ENCODE results near the gene EXOC3L1. TPM values are rescaled to one million over a fixed set of nuclear protein-coding genes. Genes with fewer than 3 reads are reported as not detected.

EXOC3L1 gene
- total and polyA plus RNA-seq, 4 donors = 9.7 to 16.5 (median 12.0) TPM

GRCh38 chr16:67170949-67171649 is 18.8 kb downstream of the EXOC3L1 start:
- peaks cover 0 to 51% (median 30%) of the 10 kb centered on the region in 3 donors for H3K27me3 ChIP-seq (ENCODE audit: control insufficient read depth in 3 of 3, insufficient read depth in 3 of 3, low read length in 2 of 3)
- no peaks in the 10 kb centered on the region for H3K9me3 ChIP-seq (ENCODE audit: control insufficient read depth in 4 of 4, insufficient read depth in 3 of 4, low read length in 3 of 4)
- ATAC-seq (ENCODE audit: insufficient read depth, low FRiP score) (peak; percentile 1), DNase-seq (no peak)
- H3K27ac ChIP-seq (ENCODE audit: low read depth in 1 of 2, low read length in 1 of 2) = peak overlapping the region; percentile 70 to 85
- 42% methylated on average over 14 of the region's 14 CpGs for WGBS, 2 donors
- no peak for TF ChIP-seq CTCF (IDR thresholded peaks at IDR 0.05; ENCODE audit: control extremely low read depth, extremely low read depth)
- H3K36me3 ChIP-seq (ENCODE audit: control insufficient read depth in 4 of 4, insufficient read depth in 4 of 4, low read length in 4 of 4) = no peaks in the 10 kb centered on the region
- no peak overlapping the region for H3K4me3 ChIP-seq
- H3K9ac ChIP-seq (ENCODE audit: insufficient read depth in 1 of 2, low read length in 2 of 2) = peak overlapping the region in 1 of 2 donors; percentile 8
- peaks cover 0 to 46% (median 15%) of the 10 kb centered on the region in 5 donors for H3K4me1 ChIP-seq (ENCODE audit: control insufficient read depth in 5 of 5, insufficient read depth in 5 of 5, low read length in 5 of 5)

GRCh38 chr16:67170168-67170948 is 19.6 kb downstream of the EXOC3L1 start, which contains the start of gene NOL3:
Gene NOL3 (plus strand): TSS chr16:67170538.
- Histone ChIP-seq H3K4me3 (peak within 1 kb of the TSS; percentile 34), H3K9ac (ENCODE audit: insufficient read depth in 1 of 2, low read length in 2 of 2) (peak within 1 kb of the TSS in 1 of 2 donors; percentile 8), H3K27me3 (ENCODE audit: control insufficient read depth in 3 of 3, insufficient read depth in 3 of 3, low read length in 2 of 3) (peaks cover 0 to 58% (median 32%) of the 10 kb centered on the region in 3 donors), H3K36me3 (ENCODE audit: control insufficient read depth in 4 of 4, insufficient read depth in 4 of 4, low read length in 4 of 4) (no peaks in the 10 kb centered on the region), H3K4me1 (ENCODE audit: control insufficient read depth in 5 of 5, insufficient read depth in 5 of 5, low read length in 5 of 5) (peaks cover 0 to 41% (median 16%) of the 10 kb centered on the region in 5 donors), H3K27ac (ENCODE audit: low read depth in 1 of 2, low read length in 1 of 2) (peak within 1 kb of the TSS; percentile 70 to 90), H3K9me3 (ENCODE audit: control insufficient read depth in 4 of 4, insufficient read depth in 3 of 4, low read length in 3 of 4) (no peaks in the 10 kb centered on the region)
- peak; percentile 73 for ATAC-seq (ENCODE audit: insufficient read depth, low FRiP score)
- 1 to 2% methylated on average over 37 to 50 of the region's 50 CpGs for WGBS, 2 donors
- DNase-seq = peak; percentile 79 to 84 (median 81)
- no peak for TF ChIP-seq CTCF (IDR thresholded peaks at IDR 0.05; ENCODE audit: control extremely low read depth, extremely low read depth)

GRCh38 chr16:67169642-67170167 is 20.2 kb downstream of the EXOC3L1 start:
- peaks cover 0 to 64% (median 39%) of the 10 kb centered on the region in 3 donors for H3K27me3 ChIP-seq (ENCODE audit: control insufficient read depth in 3 of 3, insufficient read depth in 3 of 3, low read length in 2 of 3)
- H3K9ac ChIP-seq (ENCODE audit: insufficient read depth in 1 of 2, low read length in 2 of 2) = no peak overlapping the region
- no peaks in the 10 kb centered on the region for H3K9me3 ChIP-seq (ENCODE audit: control insufficient read depth in 4 of 4, insufficient read depth in 3 of 4, low read length in 3 of 4)
- peak; percentile 4 for TF ChIP-seq CTCF (IDR thresholded peaks at IDR 0.05; ENCODE audit: control extremely low read depth, extremely low read depth)
- H3K27ac ChIP-seq (ENCODE audit: low read depth in 1 of 2, low read length in 1 of 2) = peak overlapping the region; percentile 70 to 90
- peaks cover 0 to 40% (median 16%) of the 10 kb centered on the region in 5 donors for H3K4me1 ChIP-seq (ENCODE audit: control insufficient read depth in 5 of 5, insufficient read depth in 5 of 5, low read length in 5 of 5)
- H3K4me3 ChIP-seq = no peak overlapping the region
- ATAC-seq (ENCODE audit: insufficient read depth, low FRiP score) (no peak), DNase-seq (peak; percentile 64 to 71 (median 64))
- 8 to 10% methylated on average over 22 to 24 of the region's 24 CpGs for WGBS, 2 donors
- no peaks in the 10 kb centered on the region for H3K36me3 ChIP-seq (ENCODE audit: control insufficient read depth in 4 of 4, insufficient read depth in 4 of 4, low read length in 4 of 4)

Data from lung (tissue), 12 donors.